K562 (cell line): ENCODE measurements around the gene ZDHHC24. TPM values are rescaled to one million over a fixed set of nuclear protein-coding genes. Genes with fewer than 3 reads are reported as not detected.

ENCODE experiments used
- KDM1A ChIP-seq, 2 experiments: fragments of 450-650 bp; IDR thresholded peaks; 2 replicates each; pipeline ENCODE4 v1.6.1; 2016; ENCODE audit warnings: mild to moderate bottlenecking in 2 of 2
- NFYB ChIP-seq: IDR thresholded peaks from 2 replicates; pipeline ENCODE4 v1.6.1; 2011; ENCODE audit warnings: mild to moderate bottlenecking, moderate library complexity; ENCODE audit not compliant: insufficient read length; ENCODE audit errors: extremely low read depth
- UBTF ChIP-seq, 2 experiments: IDR thresholded peaks; 2 replicates each; pipeline ENCODE4 v1.6.1; 2012; ENCODE audit warnings: improper control_type of control experiment in 2 of 2, low read depth in 2 of 2, low read length in 2 of 2, borderline replicate concordance in 1 of 2
- ZBTB5 ChIP-seq: fragments of 450-650 bp; IDR thresholded peaks from 2 replicates; pipeline ENCODE4 v1.6.1; 2017; ENCODE audit warnings: antibody characterized with exemption
- polyA plus RNA-seq, 8 experiments: library from polyadenylated mRNA; depleted of rRNA in 4 of 8; stranded (reverse) in 5 of 8; unstranded in 3 of 8; fragments of >200 nt; fragmentation: Nextera tagmentation in 2 of 8; fragmentation: Illumina TruSeq in 1 of 8; extraction: Ambion mirVana in 2 of 8; extraction: Trizol in 1 of 8; gene quantifications; 2 replicates each; pipeline versions ENCODE4 v1.2.1 to v1.2.3, GENCODE V29; 2011 to 2014; ENCODE audit warnings: inconsistent platforms in 1 of 8, missing spikeins in 1 of 8
- total RNA-seq, 7 experiments: library from RNA; depleted of rRNA in 6 of 7; stranded (reverse); fragments of >200 nt in 6 of 7; fragmentation: Illumina TruSeq in 2 of 7; extraction: Trizol in 2 of 7; gene quantifications; 2 replicates each; pipeline versions ENCODE4 v1.2.1 to v1.2.3, GENCODE V29; 2011 to 2021; ENCODE audit warnings: low replicate concordance in 1 of 7
- TF ChIP-seq, protein P1 (sequence below): fragments of 200-800 bp; sonication (Bioruptor generic); IDR thresholded peaks from 2 replicates; pipeline ENCODE4 v1.6.1; 2016; ENCODE audit warnings: missing genetic modification characterization, missing compliant biosample characterization

The ZDHHC24 gene
- total and polyA plus RNA-seq, 9 of the 15 experiments (the other 6 are each of a cell fraction or from before 2014, with no cell fraction given), result 0.45 to 11.2 (median 2.7) TPM

DNA sequence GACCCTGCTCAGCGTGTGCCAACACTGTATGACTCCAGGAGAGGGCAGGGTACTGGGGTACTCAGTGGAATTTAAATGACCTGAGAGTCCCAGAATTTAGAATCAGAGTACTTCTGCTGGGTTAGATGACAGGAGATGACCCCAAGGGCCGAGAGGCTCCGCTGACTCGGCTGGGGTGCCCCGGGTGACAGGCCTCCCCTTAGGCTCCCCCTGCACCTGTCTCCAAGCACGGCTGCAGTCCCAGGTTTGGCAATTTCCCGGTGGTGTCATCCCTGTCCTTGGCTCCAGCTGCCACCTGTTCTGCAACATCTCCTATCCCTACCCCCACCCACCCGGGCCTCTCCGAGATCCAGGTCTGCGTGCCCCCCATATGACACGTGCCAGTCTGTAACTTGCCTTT is 2.2 kb upstream of the ZDHHC24 start (continued):
- TF ChIP-seq, protein P1, sequence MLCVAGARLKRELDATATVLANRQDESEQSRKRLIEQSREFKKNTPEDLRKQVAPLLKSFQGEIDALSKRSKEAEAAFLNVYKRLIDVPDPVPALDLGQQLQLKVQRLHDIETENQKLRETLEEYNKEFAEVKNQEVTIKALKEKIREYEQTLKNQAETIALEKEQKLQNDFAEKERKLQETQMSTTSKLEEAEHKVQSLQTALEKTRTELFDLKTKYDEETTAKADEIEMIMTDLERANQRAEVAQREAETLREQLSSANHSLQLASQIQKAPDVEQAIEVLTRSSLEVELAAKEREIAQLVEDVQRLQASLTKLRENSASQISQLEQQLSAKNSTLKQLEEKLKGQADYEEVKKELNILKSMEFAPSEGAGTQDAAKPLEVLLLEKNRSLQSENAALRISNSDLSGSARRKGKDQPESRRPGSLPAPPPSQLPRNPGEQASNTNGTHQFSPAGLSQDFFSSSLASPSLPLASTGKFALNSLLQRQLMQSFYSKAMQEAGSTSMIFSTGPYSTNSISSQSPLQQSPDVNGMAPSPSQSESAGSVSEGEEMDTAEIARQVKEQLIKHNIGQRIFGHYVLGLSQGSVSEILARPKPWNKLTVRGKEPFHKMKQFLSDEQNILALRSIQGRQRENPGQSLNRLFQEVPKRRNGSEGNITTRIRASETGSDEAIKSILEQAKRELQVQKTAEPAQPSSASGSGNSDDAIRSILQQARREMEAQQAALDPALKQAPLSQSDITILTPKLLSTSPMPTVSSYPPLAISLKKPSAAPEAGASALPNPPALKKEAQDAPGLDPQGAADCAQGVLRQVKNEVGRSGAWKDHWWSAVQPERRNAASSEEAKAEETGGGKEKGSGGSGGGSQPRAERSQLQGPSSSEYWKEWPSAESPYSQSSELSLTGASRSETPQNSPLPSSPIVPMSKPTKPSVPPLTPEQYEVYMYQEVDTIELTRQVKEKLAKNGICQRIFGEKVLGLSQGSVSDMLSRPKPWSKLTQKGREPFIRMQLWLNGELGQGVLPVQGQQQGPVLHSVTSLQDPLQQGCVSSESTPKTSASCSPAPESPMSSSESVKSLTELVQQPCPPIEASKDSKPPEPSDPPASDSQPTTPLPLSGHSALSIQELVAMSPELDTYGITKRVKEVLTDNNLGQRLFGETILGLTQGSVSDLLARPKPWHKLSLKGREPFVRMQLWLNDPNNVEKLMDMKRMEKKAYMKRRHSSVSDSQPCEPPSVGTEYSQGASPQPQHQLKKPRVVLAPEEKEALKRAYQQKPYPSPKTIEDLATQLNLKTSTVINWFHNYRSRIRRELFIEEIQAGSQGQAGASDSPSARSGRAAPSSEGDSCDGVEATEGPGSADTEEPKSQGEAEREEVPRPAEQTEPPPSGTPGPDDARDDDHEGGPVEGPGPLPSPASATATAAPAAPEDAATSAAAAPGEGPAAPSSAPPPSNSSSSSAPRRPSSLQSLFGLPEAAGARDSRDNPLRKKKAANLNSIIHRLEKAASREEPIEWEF (CRISPR knock-in tag), result no peak
- TF ChIP-seq NFYB, result no peak
- no peak for TF ChIP-seq ZBTB5
- TF ChIP-seq UBTF (IDR thresholded peaks at IDR 0.05; ENCODE audit: borderline replicate concordance in 1 of 2, low read depth in 2 of 2, low read length in 2 of 2), result no peak
- TF ChIP-seq KDM1A (IDR thresholded peaks at IDR 0.05), result no peak
